NCI-H82 treated with DMSO at 0.1 percent for 48 hours (cell line): ENCODE results near the gene TNS3.
A peak's percentile ranks its signal among the peaks of the same experiment; 100 is the strongest.

ENCODE experiments used
- DNase-seq: peaks from one replicate; lab custom pipeline; 2025; ENCODE audit not compliant: unreplicated experiment; lab: John Stamatoyannopoulos, UW

Gene TNS3

DNA sequence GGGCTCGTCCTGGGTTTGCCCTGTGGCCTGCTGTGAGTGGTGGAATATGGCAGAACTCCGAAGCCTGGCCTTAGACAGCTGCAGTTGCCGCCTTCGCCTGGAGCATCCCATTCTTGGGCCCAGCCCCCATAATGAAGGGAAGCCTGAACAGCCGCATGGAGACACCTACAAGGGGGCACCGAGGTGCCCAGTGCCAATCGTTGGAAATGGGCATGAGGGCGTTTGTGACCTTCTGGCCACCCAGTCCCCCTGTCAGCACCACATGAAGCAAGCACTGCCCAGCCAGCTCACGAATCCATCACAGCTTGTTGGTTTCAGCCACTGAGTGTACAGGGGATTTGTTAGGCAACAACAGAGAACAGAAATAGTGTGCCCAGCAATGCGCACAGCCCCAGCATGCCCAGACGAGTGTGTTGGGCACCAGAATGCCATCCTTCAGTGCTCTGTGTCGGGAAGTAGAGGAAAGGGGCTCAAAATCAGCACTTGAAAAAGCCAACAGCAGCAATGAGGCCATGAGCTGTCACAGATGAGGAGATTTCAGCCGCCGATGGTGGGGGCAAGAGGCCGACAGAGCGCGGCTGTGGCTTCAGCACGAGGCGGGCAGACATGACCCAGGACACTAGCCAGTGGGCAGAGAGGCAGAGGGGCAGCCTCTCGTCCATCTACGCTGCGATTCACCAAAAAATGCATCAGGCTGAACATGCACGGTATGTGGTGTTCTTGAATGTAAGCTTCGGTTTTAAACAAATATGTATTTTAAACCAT, 91.2 kb downstream of the TNS3 start:
- DNase-seq = no peak

DNA sequence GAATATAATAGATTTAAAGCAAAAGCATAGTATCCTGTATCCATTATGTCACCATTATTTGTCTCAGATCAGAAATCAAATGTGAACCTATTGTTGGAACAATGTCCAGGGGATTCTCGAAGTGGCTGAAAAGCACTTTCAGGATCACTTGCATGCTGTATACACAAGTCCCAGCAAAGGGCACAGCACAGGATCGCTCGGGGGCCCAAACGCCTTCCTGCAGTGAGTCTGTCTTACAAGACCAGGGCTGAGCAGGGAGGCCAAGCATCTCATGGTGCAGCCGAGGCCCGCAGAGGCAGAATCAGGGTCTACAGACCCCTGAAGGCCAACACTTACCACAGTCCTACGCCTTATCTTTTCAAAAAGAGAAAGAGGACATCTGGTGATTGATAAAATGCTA, 92.3 kb downstream of the TNS3 start:
- DNase-seq = no peak

DNA sequence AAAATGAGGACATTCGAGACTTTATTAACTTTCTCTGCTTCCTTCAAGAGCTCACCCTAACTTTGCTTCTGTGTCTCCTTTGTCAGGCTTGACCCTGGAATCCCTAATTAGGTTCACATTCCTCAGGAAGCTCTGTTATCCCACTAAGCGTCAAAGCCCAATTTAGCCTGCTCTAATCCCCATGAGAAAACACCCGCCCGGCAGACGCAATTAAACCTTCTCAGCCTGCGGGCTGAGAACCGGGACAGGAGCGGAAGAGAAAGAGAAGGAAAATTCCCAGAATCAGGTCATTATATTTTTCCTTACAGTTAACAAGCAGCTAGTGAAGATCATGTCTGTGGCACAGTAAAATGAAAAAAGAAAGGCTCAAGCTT, 93.0 kb downstream of the TNS3 start:
- DNase-seq = peak; percentile 57

DNA sequence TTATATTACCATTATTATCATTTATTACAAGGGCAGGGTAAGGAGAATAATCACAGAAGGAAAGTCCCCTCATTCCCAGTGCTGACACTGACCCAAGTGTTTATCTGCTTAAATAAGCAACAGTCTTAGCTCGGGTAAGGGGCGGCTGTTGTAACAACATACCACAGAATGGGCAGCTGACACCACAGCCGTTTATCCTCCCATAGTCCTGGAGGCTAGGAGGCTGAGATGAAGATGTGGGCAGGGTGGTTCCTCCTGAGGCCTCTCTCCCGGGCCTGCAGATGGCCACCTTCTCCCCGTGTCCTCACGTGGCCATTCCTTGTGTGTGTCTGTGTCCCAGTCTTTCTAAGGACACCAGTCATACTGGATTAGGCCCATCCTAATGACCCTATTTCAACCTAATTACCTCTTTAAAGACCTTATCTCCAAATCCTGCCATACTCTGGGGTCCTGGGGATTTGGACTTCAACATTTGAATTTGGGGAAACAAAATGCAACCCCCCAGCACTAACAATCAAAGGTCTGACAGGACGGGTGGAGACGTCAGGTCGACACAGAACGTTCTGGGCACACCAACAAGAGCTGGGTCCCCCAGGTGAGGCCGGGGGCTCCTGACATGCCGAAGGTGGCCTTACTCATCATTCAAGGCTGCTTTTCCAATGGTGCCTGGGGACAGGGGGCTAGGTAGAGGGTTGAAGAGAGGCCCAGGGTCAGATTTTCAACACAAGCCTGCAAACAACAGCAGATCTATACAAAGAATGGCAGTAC, 93.5 kb downstream of the TNS3 start:
- peak; percentile 12 for DNase-seq

DNA sequence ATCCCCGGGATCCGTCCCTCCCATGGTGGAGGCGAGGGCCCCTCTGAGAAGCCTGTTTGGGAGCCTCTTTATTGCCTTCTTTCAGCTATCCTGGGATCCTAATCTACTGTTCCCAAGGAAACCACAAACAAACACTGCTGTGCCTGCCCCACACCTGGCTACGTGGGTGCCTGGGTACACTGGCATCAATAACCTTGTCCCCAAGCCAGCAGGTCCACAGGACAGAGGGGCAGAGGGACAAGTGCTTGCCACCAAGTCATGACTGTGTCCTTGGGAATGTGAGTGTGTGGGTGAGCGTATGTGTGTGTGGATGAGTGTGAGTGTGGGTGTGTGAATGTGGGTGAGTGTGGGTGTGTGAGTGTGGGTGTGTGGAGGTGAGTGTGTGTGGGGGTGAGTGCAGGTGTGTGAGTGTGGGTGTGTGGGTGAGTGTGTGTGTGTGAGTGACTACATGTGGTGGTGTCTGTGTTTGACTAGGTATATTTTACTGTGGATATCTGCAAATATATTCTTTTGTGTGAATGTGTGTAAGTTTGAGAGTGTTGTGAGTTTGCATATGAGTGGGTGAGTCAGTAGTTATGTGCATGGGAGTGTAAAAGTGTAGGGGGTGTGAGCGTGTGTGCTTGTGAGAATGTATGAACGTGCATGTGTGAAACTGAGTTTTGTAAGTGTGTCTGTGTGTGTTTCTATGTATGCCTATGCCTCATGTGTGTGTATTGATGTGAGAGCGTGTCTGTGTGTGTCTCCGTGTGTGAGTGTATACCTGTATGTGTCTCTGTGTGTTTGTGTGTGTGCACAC, 96.1 kb downstream of the TNS3 start:
- DNase-seq = no peak

DNA sequence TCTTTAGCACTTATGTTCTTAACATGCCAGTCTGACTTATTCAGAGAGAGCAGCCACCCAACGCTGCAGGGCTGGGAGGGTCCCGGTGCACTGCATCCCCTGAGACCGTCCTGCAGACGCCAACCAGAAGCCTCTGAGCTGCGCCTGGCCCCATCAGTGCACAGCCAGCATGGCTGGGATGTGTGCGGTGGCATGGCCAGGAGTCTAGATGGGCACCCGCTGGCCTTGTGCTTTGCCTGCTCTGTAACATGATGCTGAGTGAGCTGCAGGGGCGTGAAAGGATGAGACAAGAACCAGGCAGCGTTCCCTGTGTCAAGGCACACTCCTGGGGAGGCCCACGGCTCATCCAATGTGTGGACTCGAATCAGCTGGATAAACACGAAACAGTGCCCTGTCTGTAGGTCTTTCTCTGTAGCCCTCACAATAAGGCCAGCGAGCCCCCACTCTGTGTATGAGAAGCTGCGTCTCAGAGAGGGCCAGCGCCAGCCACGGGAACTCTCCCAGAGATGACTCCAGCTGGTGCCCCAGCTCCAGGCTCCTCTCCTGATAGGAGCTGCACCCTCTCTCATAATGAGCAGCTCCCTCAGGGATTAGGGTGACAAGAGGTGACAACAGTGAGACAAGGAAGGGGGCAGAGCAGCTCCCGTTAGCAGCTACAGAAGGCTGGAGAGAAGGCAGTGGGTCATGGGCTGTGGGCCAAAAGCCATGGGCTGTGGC, 96.8 kb downstream of the TNS3 start:
- no peak for DNase-seq

DNA sequence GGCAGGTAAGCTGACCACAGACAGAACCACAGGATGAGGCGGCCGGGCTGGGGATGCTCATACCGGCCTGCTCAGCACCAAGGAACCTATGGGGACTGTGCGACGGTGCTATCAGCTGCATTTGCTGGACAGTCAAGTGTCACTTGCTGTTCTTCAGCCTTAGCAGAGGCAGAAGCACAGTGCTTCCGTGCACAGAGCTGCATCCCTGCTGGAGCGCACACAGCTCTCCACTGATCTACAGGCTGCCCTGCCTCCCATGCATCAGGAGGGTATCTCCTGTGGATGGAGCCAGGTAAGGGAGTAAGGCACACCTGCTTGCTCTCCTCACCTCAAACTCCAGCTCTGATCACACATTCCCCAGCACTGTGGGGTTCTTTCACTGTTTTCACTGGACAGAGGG, 97.5 kb downstream of the TNS3 start:
- DNase-seq = no peak

DNA sequence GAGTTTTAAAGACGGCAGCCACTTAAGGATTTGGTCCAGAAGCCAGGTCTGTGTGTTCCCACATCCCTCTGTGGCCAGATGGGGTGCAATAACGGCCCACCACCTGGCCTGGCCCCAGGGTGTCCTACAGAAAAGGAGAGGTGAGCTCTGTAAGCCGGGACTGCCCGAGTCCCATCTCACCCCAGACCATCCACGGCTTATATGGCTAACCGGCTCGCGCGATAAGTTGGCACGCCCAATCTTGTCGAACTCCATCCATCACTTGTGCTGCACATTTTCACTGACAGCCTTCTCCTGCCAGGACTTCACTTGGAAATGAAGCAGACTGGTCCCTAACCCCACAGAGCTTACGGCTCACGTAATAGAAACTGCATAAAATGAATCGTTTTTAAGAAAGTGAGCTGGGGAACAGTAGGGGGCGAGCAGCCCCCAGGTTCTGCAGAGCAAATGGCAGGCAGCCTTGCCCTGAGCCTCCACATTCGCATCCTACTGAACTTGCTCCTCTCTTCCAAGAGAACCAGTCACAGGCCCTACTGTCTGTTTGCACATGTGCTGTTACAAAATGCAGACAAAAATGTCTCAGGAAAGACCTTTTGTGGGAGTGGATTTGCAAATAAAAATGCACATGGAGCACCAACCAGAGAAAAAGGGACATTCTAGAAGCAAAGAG, 98.2 kb downstream of the TNS3 start:
- no peak for DNase-seq

DNA sequence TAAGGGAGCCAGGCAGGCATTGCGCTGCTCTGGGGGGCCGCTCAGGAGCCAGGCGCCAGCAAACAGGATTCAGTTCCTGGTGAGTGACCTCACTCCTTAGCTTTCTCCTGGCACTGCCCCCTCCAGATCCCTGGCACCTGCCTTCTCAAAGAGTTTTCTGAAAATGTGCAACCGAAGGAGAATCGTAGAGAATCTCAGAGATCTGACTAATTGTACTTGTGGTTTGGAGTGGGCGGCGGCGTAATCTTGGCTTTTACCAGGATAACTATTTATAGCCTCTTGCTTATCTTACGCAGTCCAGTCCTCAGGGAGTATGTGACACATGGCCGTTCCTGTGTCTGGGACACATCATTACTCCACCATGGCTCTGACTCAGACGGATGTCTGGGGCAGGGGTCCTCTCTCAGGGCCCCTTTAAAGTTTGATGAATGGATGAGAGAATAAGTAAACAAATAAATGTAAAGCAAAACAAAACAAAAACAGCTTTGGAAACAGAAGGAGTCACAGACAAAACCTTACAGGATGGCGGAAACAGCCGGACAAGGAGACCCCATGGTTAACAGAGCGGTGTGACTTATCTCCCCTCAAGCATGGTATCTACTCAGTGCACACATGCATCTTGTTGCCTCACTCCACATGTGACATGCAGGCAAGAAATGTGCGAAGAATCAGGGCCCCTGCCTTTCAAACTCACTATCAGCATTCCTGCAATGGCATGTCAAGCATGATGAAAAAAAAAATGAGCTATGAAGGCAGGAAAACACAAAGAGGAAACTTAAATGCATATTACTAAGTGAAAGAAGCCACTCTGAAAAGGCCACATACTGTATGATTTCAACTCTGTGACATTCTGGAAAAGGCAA, 99.7 kb downstream of the TNS3 start:
- no peak for DNase-seq

DNA sequence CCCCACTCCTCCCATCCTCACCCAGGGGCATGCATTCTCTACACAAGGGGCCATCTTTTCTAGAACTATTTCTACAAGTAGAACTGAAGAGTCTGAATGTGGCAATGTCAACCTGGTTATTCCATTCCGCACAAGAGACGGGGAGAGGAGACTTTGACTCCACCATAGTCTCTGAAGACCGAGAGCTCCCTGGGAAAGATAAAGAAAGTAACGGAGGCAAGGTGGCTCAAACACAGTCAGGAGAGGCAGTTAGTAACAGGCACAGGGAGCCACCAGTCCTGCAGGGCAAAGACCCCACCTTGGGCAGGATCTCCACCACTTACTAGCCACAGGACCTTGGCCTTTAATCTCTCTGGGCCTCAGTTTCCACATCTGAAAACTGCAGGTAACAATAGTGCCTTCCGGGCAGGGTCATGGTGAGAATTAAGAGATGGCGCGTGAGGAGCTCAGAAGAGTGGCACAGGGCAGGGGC, 100.3 kb downstream of the TNS3 start:
- DNase-seq = no peak

DNA sequence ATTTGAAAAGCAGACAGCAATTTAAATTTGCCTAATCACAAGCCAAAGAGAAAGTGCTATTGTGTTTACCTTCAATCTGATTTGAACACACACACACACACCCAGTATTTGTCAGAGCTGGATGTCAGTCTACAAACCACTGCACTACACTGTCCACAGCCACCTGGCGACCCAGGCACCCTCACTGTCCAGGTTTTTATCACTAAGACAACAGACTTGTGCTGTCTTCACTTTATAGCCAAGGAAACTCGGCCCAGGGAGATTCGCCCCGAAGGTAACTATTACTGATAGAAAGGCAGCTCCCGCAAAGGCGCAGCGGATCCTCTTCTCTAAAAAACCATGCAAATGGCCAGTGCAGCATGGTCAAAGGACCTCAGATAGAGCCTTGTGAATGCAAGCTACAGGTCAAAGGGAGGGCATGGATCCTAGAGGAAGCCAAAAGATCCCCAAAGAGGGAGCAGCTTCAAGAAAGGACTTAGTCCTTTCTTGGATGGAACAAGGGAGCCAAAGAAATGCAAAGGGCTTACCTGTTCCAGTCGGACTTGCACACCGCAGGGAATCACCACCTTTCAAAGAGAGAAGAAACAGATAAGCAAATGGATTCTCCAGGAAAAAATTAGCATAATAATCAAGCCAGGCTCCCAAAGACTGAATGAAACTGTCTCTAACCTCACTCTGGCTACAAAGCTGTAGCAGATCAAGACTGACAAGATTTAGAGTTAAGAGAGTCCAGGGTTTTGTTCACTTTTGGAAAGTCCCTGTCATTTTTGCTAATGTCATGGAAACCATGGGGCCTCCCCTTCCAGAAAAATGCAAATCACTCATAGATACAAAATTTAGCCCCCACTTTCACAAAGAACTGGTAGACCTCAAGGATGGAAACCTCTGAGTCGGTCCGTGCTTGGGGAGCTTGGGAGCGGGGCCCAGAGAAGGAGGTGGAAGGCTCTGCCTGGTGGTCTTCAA, 101.1 kb downstream of the TNS3 start:
- no peak for DNase-seq

DNA sequence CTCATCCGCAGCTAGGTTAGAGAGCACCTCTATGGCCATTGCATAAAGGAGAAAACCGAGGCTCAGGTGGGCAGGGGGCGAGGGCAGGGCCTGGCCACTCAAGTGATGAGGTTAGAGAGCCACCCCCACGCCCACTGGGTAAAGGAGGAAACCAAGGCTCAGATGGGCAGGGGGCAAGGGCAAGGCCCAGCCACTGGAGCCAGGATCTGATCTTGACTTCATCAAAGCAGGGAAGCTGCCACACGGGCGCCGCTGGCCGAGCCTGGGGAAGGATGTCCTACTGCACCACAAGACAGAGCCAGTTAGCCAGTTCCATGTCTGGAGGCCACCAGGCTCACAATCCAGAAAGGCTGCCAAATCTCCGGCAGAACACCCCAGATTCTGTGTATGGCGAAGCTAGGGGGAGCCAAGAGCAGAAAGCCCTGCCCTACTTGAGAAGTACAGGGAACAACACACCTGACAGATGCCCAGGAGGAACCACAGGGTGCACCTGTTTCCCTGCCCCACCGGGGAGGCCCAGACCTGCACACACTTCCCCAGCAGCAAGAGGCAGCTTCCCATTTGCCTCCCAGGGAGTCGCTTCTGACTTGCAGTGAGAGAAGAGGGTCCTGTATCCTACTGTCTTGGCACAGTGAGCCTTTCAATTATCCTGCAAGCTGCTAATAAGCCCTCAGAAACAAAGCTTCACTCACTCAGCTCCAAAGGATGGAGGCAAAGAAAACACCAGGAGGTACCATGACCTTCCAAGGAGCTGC, 101.9 kb downstream of the TNS3 start:
- no peak for DNase-seq

DNA sequence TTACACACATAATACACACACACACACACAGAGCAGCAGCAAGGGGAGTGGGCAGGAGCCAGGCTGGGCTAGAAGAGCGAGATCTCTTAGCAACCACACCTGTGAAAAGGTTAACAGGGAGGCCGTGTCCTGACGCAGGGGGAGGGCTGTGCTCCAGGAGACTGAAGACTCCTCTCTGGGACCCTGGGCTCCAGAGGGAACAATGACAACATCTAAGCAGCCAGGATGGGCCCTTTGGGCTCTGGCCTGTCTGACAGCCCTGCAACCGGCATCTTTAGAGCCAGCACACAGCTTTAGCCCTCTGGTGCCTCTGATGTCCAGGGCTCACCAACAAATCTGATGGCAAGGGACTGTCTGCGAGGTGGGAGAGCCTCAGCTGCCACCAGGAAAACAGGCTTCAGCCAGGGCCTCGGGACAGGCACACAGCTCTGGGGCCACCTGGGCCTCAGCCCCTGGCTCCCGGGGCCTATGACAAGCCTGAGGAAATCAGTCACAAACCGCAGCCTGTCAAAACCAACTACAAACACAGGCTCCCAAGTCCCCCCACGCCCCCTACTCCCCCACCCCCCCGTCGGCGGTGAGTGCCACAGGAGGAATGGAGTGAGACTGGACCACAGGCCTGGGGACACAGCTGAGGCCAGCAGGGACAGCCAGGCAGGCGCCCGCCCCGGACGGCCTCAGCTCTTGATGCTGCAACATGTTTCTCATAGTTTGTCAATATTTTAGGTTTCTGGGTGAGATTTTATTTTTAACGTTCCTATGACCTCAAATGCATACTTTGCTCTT, 102.8 kb downstream of the TNS3 start:
- DNase-seq = no peak

DNA sequence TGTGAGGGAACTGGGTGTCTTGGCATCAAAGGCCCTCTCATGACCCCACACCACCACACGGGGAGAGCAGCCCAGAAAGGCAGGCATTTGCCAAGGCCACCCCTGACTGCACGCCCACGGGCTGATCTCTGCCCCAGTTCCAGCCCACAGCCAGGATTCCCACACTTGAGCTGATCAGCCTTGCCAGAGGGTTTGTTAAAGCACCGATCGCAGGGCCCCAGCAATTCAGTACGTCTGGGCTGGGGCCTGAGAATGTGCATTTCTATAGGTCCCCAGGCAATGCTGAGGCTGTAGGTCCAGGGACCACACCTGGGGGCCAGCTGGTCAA, 103.9 kb downstream of the TNS3 start:
- DNase-seq = no peak

DNA sequence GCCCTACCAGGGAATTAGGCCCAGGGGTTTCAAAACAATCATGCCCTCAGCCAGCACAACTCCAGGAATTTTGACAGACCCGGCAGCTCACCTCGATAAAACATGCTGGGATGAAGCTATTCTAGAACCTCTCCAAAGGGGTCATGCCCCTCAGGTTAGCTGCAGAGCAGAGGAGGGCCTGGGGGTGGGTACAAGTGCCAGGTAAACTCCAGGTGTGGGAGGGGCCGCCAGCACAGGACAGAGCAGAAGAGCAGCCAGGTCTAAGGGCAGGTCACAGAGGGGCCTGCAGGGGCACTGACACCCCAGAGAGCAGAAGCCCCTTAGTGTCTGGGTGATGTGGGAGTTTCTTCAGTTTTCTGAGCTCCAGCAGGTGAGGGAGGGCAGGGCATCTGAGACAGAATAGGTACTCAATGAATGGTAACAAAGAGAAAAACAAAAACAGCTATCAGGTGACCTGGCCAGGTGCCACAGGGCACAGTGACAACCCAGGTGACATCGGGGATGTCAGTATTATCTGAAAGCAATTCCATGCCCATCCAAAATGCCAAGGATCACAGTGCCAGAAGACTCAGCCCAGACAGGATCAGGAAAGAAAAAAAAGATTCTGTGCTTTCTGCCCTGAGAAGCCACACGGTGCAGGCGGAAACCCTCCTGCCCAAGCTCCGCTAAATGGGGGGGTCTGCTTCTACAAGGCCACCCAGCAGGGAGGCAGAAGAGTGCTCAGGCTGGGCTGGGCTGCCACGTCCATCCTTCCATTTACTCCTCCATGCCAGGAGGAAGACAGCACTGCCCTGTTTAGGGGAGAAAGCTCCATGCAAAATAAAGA, 104.5 kb downstream of the TNS3 start:
- DNase-seq = no peak

DNA sequence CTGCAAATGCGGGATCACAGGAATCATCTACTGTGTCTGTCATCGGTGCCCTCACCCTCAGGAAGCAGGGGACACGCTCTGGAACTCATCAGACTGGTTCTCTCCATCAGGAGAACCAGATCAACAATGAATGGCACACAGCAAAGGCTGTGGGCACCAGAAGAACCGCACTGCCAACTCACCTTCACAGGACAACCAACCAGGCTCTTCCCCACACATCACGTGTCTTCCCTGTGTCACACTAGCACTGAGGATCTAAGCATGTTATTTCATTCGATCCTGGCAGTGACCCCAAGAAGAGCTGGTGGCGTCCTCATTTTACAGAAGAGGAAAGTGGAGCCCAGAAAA, 106.1 kb downstream of the TNS3 start:
- DNase-seq = no peak
